SK-N-SH treated with all-trans-retinoic acid at 6 μM for 48 hours (cell line): ENCODE measurements around the gene CST9L.

Experiments
- CSDC2 ChIP-seq: fragments of 250-450 bp; sonication (Bioruptor Pico); IDR thresholded peaks from 2 replicates; pipeline ENCODE4 v1.5.0; 2020; ENCODE audit warnings: mild to moderate bottlenecking, moderate library complexity
- ESRRG ChIP-seq: fragments of 250-450 bp; sonication (Bioruptor Pico); IDR thresholded peaks from 2 replicates; pipeline ENCODE4 v1.6.1; 2021; ENCODE audit warnings: mild to moderate bottlenecking
- ISL1 ChIP-seq: fragments of 250-450 bp; sonication (Bioruptor Pico); IDR thresholded peaks from 2 replicates; pipeline ENCODE4 v2.1.2; 2022; ENCODE audit warnings: mild to moderate bottlenecking, moderate library complexity
- POU6F1 ChIP-seq: fragments of 250-450 bp; sonication (Bioruptor Pico); IDR thresholded peaks from 2 replicates; pipeline ENCODE4 v1.8.0; 2021; ENCODE audit warnings: low read depth, mild to moderate bottlenecking, moderate library complexity, borderline replicate concordance
- ZC3H10 ChIP-seq: fragments of 250-450 bp; sonication (Bioruptor Pico); IDR thresholded peaks from 2 replicates; pipeline ENCODE4 v1.5.1; 2021; ENCODE audit warnings: mild to moderate bottlenecking, moderate library complexity
- ZNF8 ChIP-seq: fragments of 450-650 bp; formaldehyde crosslinking; IDR thresholded peaks from 2 replicates; pipeline ENCODE4 v1.5.0; 2020; ENCODE audit warnings: mild to moderate bottlenecking, moderate library complexity
- TF ChIP-seq, protein P1 (sequence below): fragments of 250-450 bp; sonication (Bioruptor Pico); IDR thresholded peaks from 2 replicates; pipeline ENCODE4 v1.5.1; 2021; ENCODE audit warnings: mild to moderate bottlenecking, moderate library complexity

GRCh38 chr20:23570178-23570760 lies 2.0 kb upstream of the CST9L start:
- TF ChIP-seq, protein P1, sequence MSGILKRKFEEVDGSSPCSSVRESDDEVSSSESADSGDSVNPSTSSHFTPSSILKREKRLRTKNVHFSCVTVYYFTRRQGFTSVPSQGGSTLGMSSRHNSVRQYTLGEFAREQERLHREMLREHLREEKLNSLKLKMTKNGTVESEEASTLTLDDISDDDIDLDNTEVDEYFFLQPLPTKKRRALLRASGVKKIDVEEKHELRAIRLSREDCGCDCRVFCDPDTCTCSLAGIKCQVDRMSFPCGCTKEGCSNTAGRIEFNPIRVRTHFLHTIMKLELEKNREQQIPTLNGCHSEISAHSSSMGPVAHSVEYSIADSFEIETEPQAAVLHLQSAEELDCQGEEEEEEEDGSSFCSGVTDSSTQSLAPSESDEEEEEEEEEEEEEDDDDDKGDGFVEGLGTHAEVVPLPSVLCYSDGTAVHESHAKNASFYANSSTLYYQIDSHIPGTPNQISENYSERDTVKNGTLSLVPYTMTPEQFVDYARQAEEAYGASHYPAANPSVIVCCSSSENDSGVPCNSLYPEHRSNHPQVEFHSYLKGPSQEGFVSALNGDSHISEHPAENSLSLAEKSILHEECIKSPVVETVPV (CRISPR knock-in tag): no peak
- no peak for TF ChIP-seq ISL1 (CRISPR knock-in tag)
- no peak for TF ChIP-seq CSDC2 (CRISPR knock-in tag)
- no peak for TF ChIP-seq ESRRG (CRISPR knock-in tag)
- TF ChIP-seq POU6F1 (CRISPR knock-in tag): no peak
- TF ChIP-seq ZC3H10 (CRISPR knock-in tag): no peak
- no peak for TF ChIP-seq ZNF8 (CRISPR knock-in tag)
